Body of pancreas (tissue), 4 donors: Measurements from ENCODE around the gene DNAJB6. TPM values are rescaled to one million over a fixed set of nuclear protein-coding genes. Genes with fewer than 3 reads are reported as not detected.

Source experiments
- ATAC-seq: fragments of 150-250 bp; one replicate; pipeline ENCODE4 v1.9.1; 2016
- DNase-seq, 4 donors: peaks; one replicate each; pipeline ENCODE4 v3.0.0-alpha.2; 2019
- H3K27ac ChIP-seq, 4 donors: fragments of 200-600 bp; sonication (generic); 1 replicate in 3 of 4; 2 replicates in 1 of 4; pipeline versions ENCODE4 v1.5.1 to v1.6.1; 2016 to 2019; ENCODE audit warnings: mild to moderate bottlenecking in 1 of 4, mixed read lengths in 1 of 4, moderate library complexity in 1 of 4
- H3K27me3 ChIP-seq, 2 donors: fragments of 200-600 bp; sonication (generic); one replicate each; pipeline ENCODE4 v1.6.0; 2016; ENCODE audit warnings: mild to moderate bottlenecking in 1 of 2
- H3K36me3 ChIP-seq, 2 donors: fragments of 200-600 bp; sonication (generic); replicated peaks in 1 of 2; 2 replicates each; pipeline ENCODE4 v1.5.1; 2016; ENCODE audit warnings: low read depth in 2 of 2; ENCODE audit not compliant: insufficient read depth in 1 of 2
- H3K4me1 ChIP-seq: fragments of 200-600 bp; sonication (generic); one replicate; pipeline ENCODE4 v1.6.0; 2016
- H3K4me3 ChIP-seq, 2 donors: fragments of 200-600 bp; sonication (generic); 1 replicate in 1 of 2; 2 replicates in 1 of 2; pipeline ENCODE4 v1.5.1; 2016 to 2019
- H3K9me3 ChIP-seq, 3 donors: fragments of 200-600 bp; sonication (generic); 1 replicate in 2 of 3; 2 replicates in 1 of 3; pipeline ENCODE4 v1.5.1; 2016
- POLR2A ChIP-seq, 3 donors: fragments of 450-650 bp; IDR thresholded peaks; one replicate each; pipeline ENCODE4 v1.6.1; 2016; ENCODE audit warnings: antibody characterized with exemption in 3 of 3, mild to moderate bottlenecking in 2 of 3
- WGBS, 2 donors: methylation state at CpG; one replicate each; pipeline ENCODE4 v1.1.5; 2017; 5-methylcytosine and 5-hydroxymethylcytosine counted together
- intact Hi-C: fragments of 100-400 bp; cut with DNase I; formaldehyde crosslinking; loops from one replicate; pipeline ENCODE4 v1.15.1; 2023
- total RNA-seq, 2 donors: library from RNA; depleted of rRNA; stranded (reverse); fragments of >200 nt; gene quantifications; one replicate each; pipeline ENCODE4 v1.1.0, GENCODE V29; 2016
- TF ChIP-seq, protein P1 (sequence below), 7 experiments: fragments of 450-650 bp in 4 of 7; fragments of 200-600 bp in 3 of 7; sonication (generic) in 3 of 7; IDR thresholded peaks; one replicate each; pipeline ENCODE4 v1.5.1; 2016 to 2019; ENCODE audit warnings: antibody characterized with exemption in 7 of 7

DNAJB6 gene
- total RNA-seq, 2 donors from 2014 or later, result 26.5 to 32.0 TPM

DNA sequence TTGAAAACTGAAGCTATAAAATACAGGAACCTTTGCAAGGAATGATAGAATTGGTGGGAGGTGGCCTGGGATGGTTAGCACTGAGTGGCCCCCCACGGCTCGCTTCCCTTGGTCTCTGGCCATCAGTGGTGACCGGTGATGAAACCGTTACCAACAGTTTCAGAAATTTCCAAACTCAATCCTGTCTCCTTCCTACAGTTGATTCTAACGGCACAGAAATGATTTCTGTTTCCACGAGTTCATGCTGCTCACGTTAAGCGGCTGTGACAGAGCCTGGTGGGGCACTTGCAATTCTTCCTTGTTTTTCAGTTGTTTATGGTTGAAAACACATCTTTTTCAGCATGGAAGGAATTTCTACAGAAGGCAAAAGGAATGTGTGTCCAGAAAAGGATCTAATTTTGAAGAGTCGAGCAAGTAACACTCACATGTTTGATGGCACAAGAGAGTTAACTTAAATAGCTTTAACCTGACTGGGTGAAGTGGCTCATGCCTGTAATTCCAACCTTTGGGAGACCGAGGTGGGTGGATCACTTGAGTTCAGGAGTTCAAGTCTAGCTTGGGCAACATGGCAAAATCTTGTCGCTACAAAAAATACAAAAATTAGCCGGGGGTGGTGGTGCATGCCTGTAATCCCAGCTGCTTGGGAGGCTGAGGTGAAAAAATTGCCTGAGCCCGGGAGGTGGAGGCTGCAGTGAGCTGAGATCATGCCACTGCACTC, 100.1 kb downstream of the DNAJB6 start:
- H3K9me3 ChIP-seq, result no peaks in the 10 kb centered on the region
- ATAC-seq, result no peak
- 56 to 65% methylated on average over 13 of the region's 13 CpGs for WGBS, 2 donors

DNA sequence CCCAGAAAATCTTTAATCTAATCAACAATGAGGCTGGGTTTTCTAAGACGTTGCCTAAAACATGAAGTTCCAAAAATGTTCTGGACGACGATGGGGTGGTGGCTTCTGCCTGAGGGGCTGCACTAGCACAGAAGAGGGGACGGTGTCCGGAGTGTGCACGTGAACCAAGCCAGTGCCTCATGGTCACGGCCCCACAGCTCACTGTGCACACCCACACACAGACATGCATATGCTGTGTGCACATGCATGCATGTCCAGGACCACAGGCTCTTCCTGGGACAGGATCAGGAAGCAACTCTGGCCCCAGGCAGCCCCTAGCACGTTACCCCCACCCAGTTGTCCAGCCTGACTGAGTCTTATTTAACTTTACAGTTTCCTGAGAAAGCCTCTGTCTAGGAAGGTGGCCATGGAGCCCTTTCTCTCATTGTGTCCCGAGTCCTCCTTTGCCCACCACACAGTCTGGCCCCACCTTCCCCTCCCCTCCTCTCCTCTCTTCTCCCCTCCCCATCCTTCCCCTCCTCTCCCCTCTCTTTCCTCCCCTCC, 100.8 kb downstream of the DNAJB6 start:
- ATAC-seq (no peak), DNase-seq (no peak)
- Histone ChIP-seq H3K9me3 (no peaks in the 10 kb centered on the region), H3K4me1 (peaks cover 3% of the 10 kb centered on the region), H3K27me3 (no peaks in the 10 kb centered on the region), H3K27ac (no peak overlapping the region), H3K36me3 (no peaks in the 10 kb centered on the region), H3K4me3 (no peak overlapping the region)
- no peak for TF ChIP-seq POLR2A (IDR thresholded peaks at IDR 0.05)
- TF ChIP-seq, protein P1, sequence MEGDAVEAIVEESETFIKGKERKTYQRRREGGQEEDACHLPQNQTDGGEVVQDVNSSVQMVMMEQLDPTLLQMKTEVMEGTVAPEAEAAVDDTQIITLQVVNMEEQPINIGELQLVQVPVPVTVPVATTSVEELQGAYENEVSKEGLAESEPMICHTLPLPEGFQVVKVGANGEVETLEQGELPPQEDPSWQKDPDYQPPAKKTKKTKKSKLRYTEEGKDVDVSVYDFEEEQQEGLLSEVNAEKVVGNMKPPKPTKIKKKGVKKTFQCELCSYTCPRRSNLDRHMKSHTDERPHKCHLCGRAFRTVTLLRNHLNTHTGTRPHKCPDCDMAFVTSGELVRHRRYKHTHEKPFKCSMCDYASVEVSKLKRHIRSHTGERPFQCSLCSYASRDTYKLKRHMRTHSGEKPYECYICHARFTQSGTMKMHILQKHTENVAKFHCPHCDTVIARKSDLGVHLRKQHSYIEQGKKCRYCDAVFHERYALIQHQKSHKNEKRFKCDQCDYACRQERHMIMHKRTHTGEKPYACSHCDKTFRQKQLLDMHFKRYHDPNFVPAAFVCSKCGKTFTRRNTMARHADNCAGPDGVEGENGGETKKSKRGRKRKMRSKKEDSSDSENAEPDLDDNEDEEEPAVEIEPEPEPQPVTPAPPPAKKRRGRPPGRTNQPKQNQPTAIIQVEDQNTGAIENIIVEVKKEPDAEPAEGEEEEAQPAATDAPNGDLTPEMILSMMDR (IDR thresholded peaks at IDR 0.05), result no peak
- 43 to 47% methylated on average over 8 of the region's 9 CpGs for WGBS, 2 donors
- intact Hi-C loops, result no loop called here

More for the DNA sequence above, 100.1 kb downstream of the DNAJB6 start:
- H3K4me1 ChIP-seq, result peaks cover 6% of the 10 kb centered on the region
- DNase-seq, result no peak
- no peak overlapping the region for H3K4me3 ChIP-seq
- H3K36me3 ChIP-seq, result no peaks in the 10 kb centered on the region
- no peak overlapping the region for H3K27ac ChIP-seq
- TF ChIP-seq POLR2A (IDR thresholded peaks at IDR 0.05), result no peak
- TF ChIP-seq, protein P1 (IDR thresholded peaks at IDR 0.05), result no peak
- intact Hi-C loops, result no loop called here
- no peaks in the 10 kb centered on the region for H3K27me3 ChIP-seq

DNA sequence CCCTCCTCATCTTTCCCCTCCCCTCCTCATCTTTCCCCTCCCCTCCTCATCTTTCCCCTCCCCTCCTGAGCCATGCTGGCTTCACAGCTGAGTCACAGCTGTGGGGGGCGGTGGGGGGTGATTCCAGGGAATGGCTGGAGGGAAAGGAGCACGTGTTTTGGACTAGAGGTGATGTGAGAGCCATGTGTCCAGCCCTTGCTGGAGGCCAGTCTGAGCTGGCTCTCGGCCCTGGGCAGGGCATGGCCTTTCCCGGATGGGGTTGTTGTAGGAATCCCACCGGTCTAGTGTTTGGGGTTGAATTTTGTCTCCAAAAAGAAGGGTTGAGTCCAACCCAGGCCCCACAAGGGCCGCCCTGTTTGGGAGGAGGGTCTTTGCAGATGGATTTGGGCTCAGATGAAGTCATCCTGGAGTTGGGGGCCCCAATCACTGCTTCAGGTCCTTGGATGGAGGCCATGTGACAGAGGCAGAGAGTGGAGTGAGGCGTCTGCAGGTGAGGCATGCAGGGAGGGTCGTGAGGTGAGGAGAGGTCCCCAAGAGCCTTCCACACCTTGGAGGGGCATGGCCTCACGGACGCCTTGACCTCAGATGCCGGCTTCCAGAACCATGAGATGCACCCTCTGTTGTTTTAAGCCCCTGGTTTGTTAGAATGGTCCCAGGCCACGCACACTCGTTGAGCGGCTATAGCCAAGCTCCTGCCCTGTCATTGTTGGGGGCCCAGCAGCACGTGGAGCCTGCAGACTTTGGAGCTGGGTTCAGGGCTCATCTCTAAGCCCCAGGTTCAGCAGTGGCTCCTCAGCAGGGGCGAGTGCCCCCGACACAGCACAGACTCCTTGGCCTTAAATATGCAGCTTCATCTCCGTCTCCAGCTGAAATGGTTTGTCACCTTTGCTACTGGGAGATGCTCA, 101.6 kb downstream of the DNAJB6 start:
- H3K27me3 ChIP-seq, result no peaks in the 10 kb centered on the region
- no peaks in the 10 kb centered on the region for H3K9me3 ChIP-seq
- no peaks in the 10 kb centered on the region for H3K36me3 ChIP-seq
- intact Hi-C loops, result no loop called here
- H3K4me3 ChIP-seq, result no peak overlapping the region
- DNase-seq (no peak), ATAC-seq (no peak)
- 71 to 74% methylated on average over 12 to 17 of the region's 18 CpGs for WGBS, 2 donors
- H3K4me1 ChIP-seq, result no peaks in the 10 kb centered on the region
- H3K27ac ChIP-seq, result no peak overlapping the region
- TF ChIP-seq POLR2A (IDR thresholded peaks at IDR 0.05), result no peak
- TF ChIP-seq, protein P1 (IDR thresholded peaks at IDR 0.05), result no peak

DNA sequence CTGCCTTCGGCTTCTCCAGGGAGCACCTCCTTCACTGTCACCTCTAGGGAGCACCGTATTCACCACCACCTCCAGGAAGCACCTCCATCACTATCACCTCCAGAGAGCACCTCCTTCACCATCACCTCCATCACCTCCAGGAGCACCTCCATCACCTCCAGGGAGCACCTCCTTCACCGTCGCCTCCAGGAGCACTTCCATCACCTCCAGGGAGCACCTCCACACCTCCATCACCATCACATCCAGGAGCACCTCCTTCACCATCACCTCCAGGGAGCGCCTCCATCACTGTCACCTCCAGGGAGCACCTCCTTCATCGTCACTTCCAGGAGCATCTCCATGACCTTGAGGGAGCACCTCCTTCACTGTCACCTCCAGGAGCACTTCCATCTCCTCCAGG, 102.3 kb downstream of the DNAJB6 start:
- Histone ChIP-seq H3K27me3 (no peaks in the 10 kb centered on the region), H3K27ac (no peak overlapping the region), H3K9me3 (no peaks in the 10 kb centered on the region), H3K4me1 (no peaks in the 10 kb centered on the region), H3K36me3 (no peaks in the 10 kb centered on the region), H3K4me3 (no peak overlapping the region)
- no peak for TF ChIP-seq POLR2A (IDR thresholded peaks at IDR 0.05)
- TF ChIP-seq, protein P1 (IDR thresholded peaks at IDR 0.05), result no peak
- intact Hi-C loops, result no loop called here
- ATAC-seq (no peak), DNase-seq (no peak)
- 89 to 96% methylated on average over 6 of the region's 6 CpGs for WGBS, 2 donors
